ENCODE measurements around the gene DCUN1D4. TPM values are rescaled to one million over a fixed set of nuclear protein-coding genes. Genes with fewer than 3 reads are reported as not detected.

Gene DCUN1D4
- total RNA-seq, 2 donors from 2014 or later = 42.0 to 51.5 TPM

DNA sequence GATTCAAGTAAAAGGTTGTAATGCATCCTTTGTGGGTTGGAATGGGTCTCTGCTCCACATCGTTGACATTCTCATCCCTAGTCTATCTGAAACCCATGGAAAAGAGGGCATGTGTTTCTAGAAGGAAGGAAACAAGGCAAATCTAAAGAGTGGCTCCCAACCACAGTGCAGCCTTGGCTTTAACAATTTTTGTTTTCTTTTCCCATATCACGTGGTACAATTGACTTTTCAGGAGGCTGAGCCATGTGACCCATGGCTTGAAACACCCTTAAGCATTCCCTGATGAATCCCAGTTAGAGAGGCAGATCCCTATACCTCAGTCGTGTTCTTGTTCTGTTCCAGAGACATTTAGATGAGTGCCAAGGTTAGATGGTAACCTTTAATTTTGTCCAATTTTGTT is 12.8 kb downstream of the DCUN1D4 start:
- Histone ChIP-seq H3K27me3 (ENCODE audit: control insufficient read depth, insufficient read depth, low read length, poor library complexity, severe bottlenecking) (no peaks in the 10 kb centered on the region), H3K36me3 (ENCODE audit: control insufficient read depth, insufficient read depth, low read length) (peaks cover 5% of the 10 kb centered on the region), H3K9me3 (ENCODE audit: control insufficient read depth, low read length) (no peaks in the 10 kb centered on the region), H3K4me3 (ENCODE audit: low read length) (no peak overlapping the region), H3K27ac (ENCODE audit: low read depth, low read length) (no peak overlapping the region), H3K4me1 (ENCODE audit: control insufficient read depth, insufficient read depth, low read length) (peaks cover 9% of the 10 kb centered on the region), H3K9ac (ENCODE audit: extremely low read depth, low read length, poor library complexity, severe bottlenecking) (no peak overlapping the region)
- WGBS, 2 experiments (ENCODE audit: insufficient coverage in 1 of 2, insufficient read length in 1 of 2) = 87 to 95% methylated on average over 3 of the region's 3 CpGs
- no peak for DNase-seq
- Mint-ChIP-seq H3K4me1 (peaks cover 29% of the 10 kb centered on the region), H3K36me3 (ENCODE audit: low read depth) (peaks cover 3% of the 10 kb centered on the region), H3K4me3 (no peak overlapping the region), H3K27ac (no peak overlapping the region), H3K9me3 (no peaks in the 10 kb centered on the region), H3K27me3 (ENCODE audit: insufficient read depth) (no peaks in the 10 kb centered on the region)
- TF ChIP-seq CTCF (conservative IDR thresholded peaks at IDR 0.05) = no peak

- Histone ChIP-seq H3K4me1 (ENCODE audit: control insufficient read depth, insufficient read depth, low read length) (peaks cover 1% of the 10 kb centered on the region), H3K4me3 (ENCODE audit: low read length) (no peak overlapping the region), H3K36me3 (ENCODE audit: control insufficient read depth, insufficient read depth, low read length) (peaks cover 11% of the 10 kb centered on the region), H3K9me3 (ENCODE audit: control insufficient read depth, low read length) (no peaks in the 10 kb centered on the region), H3K27me3 (ENCODE audit: control insufficient read depth, insufficient read depth, low read length, poor library complexity, severe bottlenecking) (no peaks in the 10 kb centered on the region), H3K27ac (ENCODE audit: low read depth, low read length) (no peak overlapping the region), H3K9ac (ENCODE audit: extremely low read depth, low read length, poor library complexity, severe bottlenecking) (no peak overlapping the region)
- H3K27ac Mint-ChIP-seq = no peak overlapping the region
- 87 to 100% methylated on average over 1 to 2 of the region's 3 CpGs for WGBS, 2 experiments (ENCODE audit: insufficient coverage in 1 of 2, insufficient read length in 1 of 2)
- H3K9me3 Mint-ChIP-seq = no peaks in the 10 kb centered on the region
- TF ChIP-seq CTCF (conservative IDR thresholded peaks at IDR 0.05) = no peak
- H3K4me3 Mint-ChIP-seq = no peak overlapping the region
- peaks cover 3% of the 10 kb centered on the region for H3K36me3 Mint-ChIP-seq (ENCODE audit: low read depth)
- no peak for DNase-seq
- peaks cover 8% of the 10 kb centered on the region for H3K4me1 Mint-ChIP-seq
- H3K27me3 Mint-ChIP-seq (ENCODE audit: insufficient read depth) = no peaks in the 10 kb centered on the region
These were observed 15.8 kb downstream of the DCUN1D4 start for GRCh38 chr4:51858605-51859202.

GRCh38 chr4:51859476-51860031 is 16.6 kb downstream of the DCUN1D4 start:
- Histone ChIP-seq H3K4me3 (ENCODE audit: low read length) (no peak overlapping the region), H3K27ac (ENCODE audit: low read depth, low read length) (no peak overlapping the region), H3K9me3 (ENCODE audit: control insufficient read depth, low read length) (no peaks in the 10 kb centered on the region), H3K27me3 (ENCODE audit: control insufficient read depth, insufficient read depth, low read length, poor library complexity, severe bottlenecking) (no peaks in the 10 kb centered on the region), H3K9ac (ENCODE audit: extremely low read depth, low read length, poor library complexity, severe bottlenecking) (no peak overlapping the region), H3K36me3 (ENCODE audit: control insufficient read depth, insufficient read depth, low read length) (peaks cover 19% of the 10 kb centered on the region), H3K4me1 (ENCODE audit: control insufficient read depth, insufficient read depth, low read length) (no peaks in the 10 kb centered on the region)
- Mint-ChIP-seq H3K4me3 (no peak overlapping the region), H3K36me3 (ENCODE audit: low read depth) (peaks cover 7% of the 10 kb centered on the region), H3K27me3 (ENCODE audit: insufficient read depth) (no peaks in the 10 kb centered on the region), H3K9me3 (no peaks in the 10 kb centered on the region), H3K4me1 (peaks cover 7% of the 10 kb centered on the region), H3K27ac (no peak overlapping the region)
- no peak for DNase-seq
- 85 to 90% methylated on average over 4 of the region's 4 CpGs for WGBS, 2 experiments (ENCODE audit: insufficient coverage in 1 of 2, insufficient read length in 1 of 2)
- TF ChIP-seq CTCF (conservative IDR thresholded peaks at IDR 0.05) = no peak
